CD4-positive, CD25-positive, alpha-beta regulatory T cell (primary cell): ENCODE results near the gene CACNB3. TPM values are rescaled to one million over a fixed set of nuclear protein-coding genes. Genes with fewer than 3 reads are reported as not detected.
"Not testable (repeated sequence)": the region's sequence is repeated elsewhere in the genome, so short reads cannot be mapped to it uniquely, and the experiment has no call there.

Experiments used
- ATAC-seq, 2 donors: fragments of 150-1000 bp; cut with Tn5 transposase; one replicate each; pipeline ENCODE4 v1.10.0; 2021; ENCODE audit warnings: low read depth in 2 of 2, moderate number of reproducible peaks in 2 of 2, moderate library complexity in 1 of 2
- DNase-seq, 3 donors: peaks; one replicate each; pipeline versions ENCODE4 v3.0.0 to v3.0.0-alpha.2; 2012 to 2022; ENCODE audit warnings: mixed read lengths in 1 of 3
- H3K27ac ChIP-seq: one replicate; pipeline ENCODE4 v1.7.0; 2013; ENCODE audit warnings: mild to moderate bottlenecking, low read length; ENCODE audit not compliant: insufficient read depth, poor library complexity, severe bottlenecking
- H3K27me3 ChIP-seq: one replicate; pipeline ENCODE4 v1.7.0; 2013; ENCODE audit warnings: low read length; ENCODE audit not compliant: control insufficient read depth, insufficient read depth
- H3K36me3 ChIP-seq: one replicate; pipeline ENCODE4 v1.7.0; 2013; ENCODE audit warnings: mild to moderate bottlenecking, low read length, moderate library complexity; ENCODE audit not compliant: control insufficient read depth, insufficient read depth
- H3K4me1 ChIP-seq: 2 replicates; pipeline ENCODE4 v1.7.0; 2013; ENCODE audit warnings: mild to moderate bottlenecking, low read length; ENCODE audit not compliant: insufficient read depth, control insufficient read depth, poor library complexity, severe bottlenecking
- H3K4me3 ChIP-seq: one replicate; pipeline ENCODE4 v1.7.0; 2013; ENCODE audit warnings: low read depth, mild to moderate bottlenecking, low read length, moderate library complexity
- H3K9me3 ChIP-seq, 2 experiments: 1 replicate in 1 of 2; 2 replicates in 1 of 2; pipeline ENCODE4 v1.7.0; 2013; ENCODE audit warnings: low read length in 2 of 2, mild to moderate bottlenecking in 1 of 2, moderate library complexity in 1 of 2; ENCODE audit not compliant: control insufficient read depth in 2 of 2
- H3K27ac Mint-ChIP-seq, 3 donors: one replicate each; pipeline ENCODE4 v1.8.0; 2020 to 2022; ENCODE audit warnings: mild to moderate bottlenecking in 3 of 3, mixed read lengths in 3 of 3, moderate library complexity in 2 of 3
- H3K27me3 Mint-ChIP-seq: one replicate; pipeline ENCODE4 v1.8.0; 2022; ENCODE audit warnings: mild to moderate bottlenecking, mixed read lengths
- H3K36me3 Mint-ChIP-seq: one replicate; pipeline ENCODE4 v1.8.0; 2020; ENCODE audit warnings: mixed read lengths
- H3K4me1 Mint-ChIP-seq, 4 donors: one replicate each; pipeline ENCODE4 v1.8.0; 2020 to 2022; ENCODE audit warnings: mixed read lengths in 4 of 4, mild to moderate bottlenecking in 1 of 4
- H3K4me3 Mint-ChIP-seq, 4 donors: one replicate each; pipeline ENCODE4 v1.8.0; 2020 to 2022; ENCODE audit warnings: mild to moderate bottlenecking in 4 of 4, mixed read lengths in 4 of 4, moderate library complexity in 3 of 4
- H3K9me3 Mint-ChIP-seq, 7 donors: one replicate each; pipeline ENCODE4 v1.8.0; 2020 to 2022; ENCODE audit warnings: mixed read lengths in 7 of 7, mild to moderate bottlenecking in 3 of 7, moderate library complexity in 2 of 7
- polyA plus RNA-seq, 4 donors: library from polyadenylated mRNA; unstranded; fragments of 300-500 nt; fragmentation: Illumina TruSeq; gene quantifications; one replicate each; pipeline ENCODE4 v1.2.3, GENCODE V29; 2021
- total RNA-seq: library from RNA; stranded (reverse); gene quantifications from one replicate; pipeline ENCODE4 v1.2.3, GENCODE V29; 2022

CACNB3 gene
- total and polyA plus RNA-seq, 5 donors from 2014 or later: 0.32 to 9.1 (median 1.3) TPM

DNA sequence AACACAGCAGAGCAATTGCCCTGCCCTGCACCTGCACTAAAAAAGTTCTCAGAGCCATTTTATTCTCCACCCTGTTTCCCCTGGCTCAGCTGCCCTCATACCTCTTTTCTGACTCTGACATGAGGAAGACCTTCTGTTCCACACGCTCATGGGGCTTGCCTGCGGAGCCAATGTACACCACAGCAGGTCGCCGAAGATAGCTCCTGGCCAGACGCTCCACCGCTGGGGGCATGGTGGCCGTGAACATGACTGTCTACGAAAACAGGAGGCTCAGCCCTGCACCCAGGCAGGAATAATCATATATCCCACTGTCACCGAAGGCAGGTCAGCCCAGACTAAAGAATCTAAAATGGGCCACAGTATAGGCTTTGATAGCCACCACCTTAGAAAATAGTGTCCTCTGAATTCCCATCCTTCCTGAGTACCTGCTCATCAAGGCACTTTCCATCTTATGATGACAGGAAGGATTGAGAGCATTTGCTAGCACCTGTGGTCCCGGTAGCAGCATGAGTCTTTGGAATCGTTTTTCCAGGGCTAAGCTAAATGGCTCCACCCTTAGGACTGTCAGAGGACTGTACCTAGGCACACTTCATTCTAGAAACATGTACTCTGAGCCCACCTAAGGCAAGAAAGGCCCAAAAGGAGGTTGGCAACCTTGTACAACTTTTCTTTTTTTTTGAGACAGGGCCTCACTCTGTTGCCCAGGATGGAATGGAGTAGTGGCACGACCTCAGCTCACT, 14.2 kb downstream of the CACNB3 start:
- peaks cover 0 to 14% (median 5%) of the 10 kb centered on the region in 4 donors for H3K4me1 Mint-ChIP-seq
- no peaks in the 10 kb centered on the region for H3K27me3 ChIP-seq
- DNase-seq (no peak), ATAC-seq (no peak)
- H3K27ac ChIP-seq: no peak overlapping the region
- peaks cover 92% of the 10 kb centered on the region for H3K36me3 ChIP-seq
- no peak overlapping the region for H3K4me3 ChIP-seq
- peak overlapping the region in 1 of 4 donors; percentile 51 for H3K4me3 Mint-ChIP-seq
- H3K9me3 Mint-ChIP-seq: no peaks in the 10 kb centered on the region
- H3K4me1 ChIP-seq: no peaks in the 10 kb centered on the region
- no peak overlapping the region for H3K27ac Mint-ChIP-seq
- peaks cover 51% of the 10 kb centered on the region for H3K36me3 Mint-ChIP-seq
- H3K9me3 ChIP-seq: no peaks in the 10 kb centered on the region
- H3K27me3 Mint-ChIP-seq: no peaks in the 10 kb centered on the region

DNA sequence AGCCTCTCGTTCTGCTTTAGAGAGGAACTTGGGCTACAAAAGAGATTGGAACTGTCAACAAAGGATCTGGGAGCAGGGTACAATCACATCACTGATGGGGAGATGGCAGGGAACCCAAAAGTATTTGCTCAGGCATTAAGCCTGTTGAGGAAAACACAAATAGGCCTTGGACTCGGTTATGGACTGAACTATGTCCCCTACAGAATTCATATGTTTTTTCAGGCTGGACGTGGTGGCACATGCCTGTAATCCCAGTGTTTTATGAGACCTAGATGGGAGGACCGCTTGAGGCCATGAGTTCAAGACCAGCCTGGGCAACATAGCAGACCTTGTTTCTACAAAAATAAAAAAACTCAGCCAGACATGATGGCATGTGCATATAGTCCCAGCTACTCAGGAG, 19.8 kb downstream of the CACNB3 start:
- Mint-ChIP-seq H3K36me3 (peaks cover 42% of the 10 kb centered on the region), H3K9me3 (no peaks in the 10 kb centered on the region), H3K4me1 (peaks cover 0 to 6% (median 0%) of the 10 kb centered on the region in 4 donors), H3K27ac (no peak overlapping the region), H3K27me3 (no peaks in the 10 kb centered on the region), H3K4me3 (no peak overlapping the region)
- no peak overlapping the region for H3K4me3 ChIP-seq
- H3K4me1 ChIP-seq: no peaks in the 10 kb centered on the region
- H3K36me3 ChIP-seq: peaks cover 71% of the 10 kb centered on the region
- H3K9me3 ChIP-seq: no peaks in the 10 kb centered on the region
- H3K27ac ChIP-seq: no peak overlapping the region
- no peak for DNase-seq
- no peak for ATAC-seq
- no peaks in the 10 kb centered on the region for H3K27me3 ChIP-seq

- not testable (repeated sequence) for H3K27ac ChIP-seq, H3K4me3 ChIP-seq, H3K27me3 ChIP-seq, H3K4me3 Mint-ChIP-seq, H3K9me3 ChIP-seq, H3K9me3 Mint-ChIP-seq, H3K27ac Mint-ChIP-seq, DNase-seq, H3K27me3 Mint-ChIP-seq, ATAC-seq, H3K4me1 ChIP-seq
- Mint-ChIP-seq H3K36me3 (peaks cover 25% of the 10 kb centered on the region), H3K4me1 (peaks cover 0 to 14% (median 7%) of the 10 kb centered on the region in 4 donors)
- peaks cover 64% of the 10 kb centered on the region for H3K36me3 ChIP-seq
Measured at GRCh38 chr12:48842021-48842420, 23.7 kb downstream of the CACNB3 start.

- Histone ChIP-seq H3K9me3 (no peaks in the 10 kb centered on the region), H3K36me3 (peaks cover 17% of the 10 kb centered on the region), H3K4me1 (peaks cover 23% of the 10 kb centered on the region), H3K27me3 (no peaks in the 10 kb centered on the region), H3K4me3 (peak within 1 kb of the TSS; percentile 96), H3K27ac (peak within 1 kb of the TSS; percentile 89)
- DNase-seq (peak; percentile 91 to 99 (median 91)), ATAC-seq (peak; percentile 95)
- no peaks in the 10 kb centered on the region for H3K9me3 Mint-ChIP-seq
- peaks cover 5% of the 10 kb centered on the region for H3K36me3 Mint-ChIP-seq
- H3K27me3 Mint-ChIP-seq: no peaks in the 10 kb centered on the region
- H3K4me1 Mint-ChIP-seq: peaks cover 22 to 51% (median 34%) of the 10 kb centered on the region in 4 donors
- H3K4me3 Mint-ChIP-seq: peak within 1 kb of the TSS; percentile 91 to 98 (median 94)
- peak within 1 kb of the TSS; percentile 99 to 100 (median 99) for H3K27ac Mint-ChIP-seq
Measured at GRCh38 chr12:48851883-48852733, 33.8 kb downstream of the CACNB3 start, which contains the start of gene DDX23. Gene DDX23 (minus strand): TSS chr12:48852163. CDS start chr12:48845782, 6,381 bp downstream.

GRCh38 chr12:48852734-48853688, 34.7 kb downstream of the CACNB3 start:
- no peaks in the 10 kb centered on the region for H3K27me3 ChIP-seq
- peaks cover 23% of the 10 kb centered on the region for H3K4me1 ChIP-seq
- Mint-ChIP-seq H3K36me3 (peaks cover 5% of the 10 kb centered on the region), H3K27me3 (no peaks in the 10 kb centered on the region), H3K4me3 (peak overlapping the region; percentile 91 to 98 (median 94)), H3K9me3 (no peaks in the 10 kb centered on the region), H3K27ac (peak overlapping the region; percentile 99 to 100 (median 99)), H3K4me1 (peaks cover 22 to 46% (median 33%) of the 10 kb centered on the region in 4 donors)
- H3K4me3 ChIP-seq: peak overlapping the region; percentile 96
- peak overlapping the region; percentile 89 for H3K27ac ChIP-seq
- peaks cover 11% of the 10 kb centered on the region for H3K36me3 ChIP-seq
- ATAC-seq (peak; percentile 26), DNase-seq (peak; percentile 78 to 95 (median 88))
- H3K9me3 ChIP-seq: no peaks in the 10 kb centered on the region

DNA sequence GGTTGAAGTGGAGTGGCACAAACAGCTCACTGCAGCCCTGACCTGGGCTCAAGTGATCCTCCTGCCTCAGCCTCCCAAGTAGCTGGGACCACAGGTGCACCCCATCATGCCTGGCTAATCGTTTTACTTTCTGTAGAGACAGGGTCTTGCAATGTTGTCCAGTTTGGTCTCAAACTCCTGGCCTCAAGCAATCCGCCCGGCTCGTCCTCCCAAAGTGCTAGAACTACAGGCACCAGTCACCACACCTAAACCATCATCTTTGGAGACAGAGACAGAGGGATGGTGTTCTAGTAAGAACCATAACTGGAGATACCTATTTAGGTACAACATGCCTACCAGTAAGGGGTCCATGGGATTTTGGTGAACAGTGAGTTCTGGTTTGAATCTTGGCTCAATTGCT, 36.2 kb downstream of the CACNB3 start:
- no peaks in the 10 kb centered on the region for H3K27me3 Mint-ChIP-seq
- H3K36me3 Mint-ChIP-seq: peaks cover 5% of the 10 kb centered on the region
- H3K36me3 ChIP-seq: peaks cover 6% of the 10 kb centered on the region
- H3K4me1 ChIP-seq: peaks cover 23% of the 10 kb centered on the region
- peaks cover 19 to 35% (median 30%) of the 10 kb centered on the region in 4 donors for H3K4me1 Mint-ChIP-seq
- H3K27ac ChIP-seq: no peak overlapping the region
- no peak overlapping the region for H3K4me3 ChIP-seq
- ATAC-seq (no peak), DNase-seq (no peak)
- no peaks in the 10 kb centered on the region for H3K9me3 Mint-ChIP-seq
- H3K27me3 ChIP-seq: no peaks in the 10 kb centered on the region
- H3K4me3 Mint-ChIP-seq: no peak overlapping the region
- H3K9me3 ChIP-seq: no peaks in the 10 kb centered on the region
- H3K27ac Mint-ChIP-seq: no peak overlapping the region

- H3K9me3 ChIP-seq, H3K4me3 Mint-ChIP-seq, H3K36me3 ChIP-seq, DNase-seq, H3K27ac Mint-ChIP-seq, H3K27me3 ChIP-seq, ATAC-seq, H3K36me3 Mint-ChIP-seq, H3K9me3 Mint-ChIP-seq, H3K4me3 ChIP-seq, H3K27me3 Mint-ChIP-seq, H3K27ac ChIP-seq: not testable (repeated sequence)
- H3K4me1 Mint-ChIP-seq: peaks cover 15 to 31% (median 26%) of the 10 kb centered on the region in 4 donors
- peaks cover 23% of the 10 kb centered on the region for H3K4me1 ChIP-seq
Measured at GRCh38 chr12:48854932-48855331, 36.6 kb downstream of the CACNB3 start.
